Endodermal cell (in vitro differentiated cells): Measurements from ENCODE around the gene ITGAX. TPM values are rescaled to one million over a fixed set of nuclear protein-coding genes. Genes with fewer than 3 reads are reported as not detected.

Source experiments
- DNase-seq: peaks from one replicate; pipeline ENCODE4 v3.0.0-alpha.2; 2017
- H3K27ac ChIP-seq: 2 replicates; pipeline ENCODE4 v1.5.1; 2013; ENCODE audit warnings: mild to moderate bottlenecking, low read depth, low read length, moderate library complexity
- H3K27me3 ChIP-seq: 2 replicates; pipeline ENCODE4 v1.6.1; 2013; ENCODE audit warnings: mild to moderate bottlenecking, low read length, moderate library complexity; ENCODE audit not compliant: insufficient read depth, control insufficient read depth, poor library complexity, severe bottlenecking
- H3K36me3 ChIP-seq: 2 replicates; pipeline ENCODE4 v1.7.0; 2013; ENCODE audit warnings: mild to moderate bottlenecking, low read length, moderate library complexity; ENCODE audit not compliant: control insufficient read depth, insufficient read depth
- H3K4me1 ChIP-seq: one replicate; pipeline ENCODE4 v1.7.0; 2013; ENCODE audit warnings: low read length; ENCODE audit not compliant: control insufficient read depth, insufficient read depth
- H3K4me3 ChIP-seq: 2 replicates; pipeline ENCODE4 v1.5.1; 2013; ENCODE audit warnings: mild to moderate bottlenecking, low read length, moderate library complexity
- H3K9ac ChIP-seq: 2 replicates; pipeline ENCODE4 v1.6.1; 2013; ENCODE audit warnings: mild to moderate bottlenecking, low read length, moderate library complexity; ENCODE audit not compliant: poor library complexity, severe bottlenecking; ENCODE audit errors: extremely low read depth
- H3K9me3 ChIP-seq: 2 replicates; pipeline ENCODE4 v1.6.1; 2013; ENCODE audit warnings: mild to moderate bottlenecking, low read length, moderate library complexity; ENCODE audit not compliant: control insufficient read depth
- H3K27ac Mint-ChIP-seq: 2 replicates; pipeline ENCODE4 v1.8.0; 2020; ENCODE audit warnings: mixed read lengths
- H3K27me3 Mint-ChIP-seq: 2 replicates; pipeline ENCODE4 v1.8.0; 2021; ENCODE audit warnings: mild to moderate bottlenecking, mixed read lengths; ENCODE audit not compliant: insufficient read depth
- H3K36me3 Mint-ChIP-seq: 2 replicates; pipeline ENCODE4 v1.8.0; 2020; ENCODE audit warnings: low read depth, mixed read lengths
- H3K4me1 Mint-ChIP-seq: 2 replicates; pipeline ENCODE4 v1.8.0; 2020; ENCODE audit warnings: mixed read lengths
- H3K4me3 Mint-ChIP-seq: 2 replicates; pipeline ENCODE4 v1.8.0; 2020; ENCODE audit warnings: mild to moderate bottlenecking, moderate library complexity, mixed read lengths
- H3K9me3 Mint-ChIP-seq: 2 replicates; pipeline ENCODE4 v1.8.0; 2020; ENCODE audit warnings: mild to moderate bottlenecking, mixed read lengths
- WGBS, 2 experiments: methylation state at CpG; one replicate each; pipeline versions ENCODE4 v1.1.5 to v1.1.7; 2013; ENCODE audit warnings: missing lambda C conversion rate in 2 of 2, mixed read lengths in 1 of 2; ENCODE audit not compliant: insufficient coverage in 1 of 2, insufficient read length in 1 of 2; 5-methylcytosine and 5-hydroxymethylcytosine counted together
- total RNA-seq, 2 donors: library from RNA; stranded (reverse); fragmentation: NEBNext Ultra II Directional in 1 of 2; extraction: Animal tissue kit (Norgen Biotek cat#: 25700) in 1 of 2; gene quantifications; 2 replicates in 1 of 2; 3 replicates in 1 of 2; pipeline ENCODE4 v1.2.1, GENCODE V29; 2021
- TF ChIP-seq, protein P1 (sequence below): fragments of 200-600 bp; sonication (generic); conservative IDR thresholded peaks from 2 replicates; pipeline ENCODE4 v1.5.0; 2021; ENCODE audit warnings: antibody characterized with exemption, mild to moderate bottlenecking

The ITGAX gene
- total RNA-seq, 2 donors from 2014 or later: 0.22 TPM; not detected in 1

DNA sequence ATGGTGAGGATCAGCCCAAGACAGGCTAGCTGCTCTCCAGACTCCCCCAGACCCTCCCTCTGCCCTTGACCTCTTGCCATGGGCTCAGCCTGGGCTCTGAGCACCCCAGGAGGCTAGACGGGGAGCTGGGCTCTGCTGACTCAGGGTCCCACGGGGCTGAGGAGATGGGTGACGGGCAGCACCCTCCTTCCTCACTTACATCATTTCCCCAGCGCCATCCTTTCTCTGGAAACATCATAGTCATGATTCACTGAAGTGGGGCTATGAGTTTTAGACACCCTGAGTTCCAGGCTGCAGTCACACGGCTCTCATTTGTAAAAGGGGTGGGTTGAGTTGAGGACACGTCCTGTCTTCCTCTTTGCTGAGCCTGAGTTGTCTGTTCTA is 3.0 kb upstream of the ITGAX start:
- H3K27ac Mint-ChIP-seq: no peak overlapping the region
- H3K4me3 Mint-ChIP-seq: no peak overlapping the region
- Histone ChIP-seq H3K4me1 (no peaks in the 10 kb centered on the region), H3K9ac (no peak overlapping the region), H3K27ac (no peak overlapping the region), H3K9me3 (no peaks in the 10 kb centered on the region), H3K27me3 (peaks cover 4% of the 10 kb centered on the region), H3K4me3 (no peak overlapping the region), H3K36me3 (no peaks in the 10 kb centered on the region)
- TF ChIP-seq, protein P1, sequence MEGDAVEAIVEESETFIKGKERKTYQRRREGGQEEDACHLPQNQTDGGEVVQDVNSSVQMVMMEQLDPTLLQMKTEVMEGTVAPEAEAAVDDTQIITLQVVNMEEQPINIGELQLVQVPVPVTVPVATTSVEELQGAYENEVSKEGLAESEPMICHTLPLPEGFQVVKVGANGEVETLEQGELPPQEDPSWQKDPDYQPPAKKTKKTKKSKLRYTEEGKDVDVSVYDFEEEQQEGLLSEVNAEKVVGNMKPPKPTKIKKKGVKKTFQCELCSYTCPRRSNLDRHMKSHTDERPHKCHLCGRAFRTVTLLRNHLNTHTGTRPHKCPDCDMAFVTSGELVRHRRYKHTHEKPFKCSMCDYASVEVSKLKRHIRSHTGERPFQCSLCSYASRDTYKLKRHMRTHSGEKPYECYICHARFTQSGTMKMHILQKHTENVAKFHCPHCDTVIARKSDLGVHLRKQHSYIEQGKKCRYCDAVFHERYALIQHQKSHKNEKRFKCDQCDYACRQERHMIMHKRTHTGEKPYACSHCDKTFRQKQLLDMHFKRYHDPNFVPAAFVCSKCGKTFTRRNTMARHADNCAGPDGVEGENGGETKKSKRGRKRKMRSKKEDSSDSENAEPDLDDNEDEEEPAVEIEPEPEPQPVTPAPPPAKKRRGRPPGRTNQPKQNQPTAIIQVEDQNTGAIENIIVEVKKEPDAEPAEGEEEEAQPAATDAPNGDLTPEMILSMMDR: no peak
- H3K36me3 Mint-ChIP-seq: no peaks in the 10 kb centered on the region
- no peaks in the 10 kb centered on the region for H3K4me1 Mint-ChIP-seq
- peaks cover 15% of the 10 kb centered on the region for H3K27me3 Mint-ChIP-seq
- no peaks in the 10 kb centered on the region for H3K9me3 Mint-ChIP-seq
- WGBS, 2 experiments: 81 to 84% methylated on average over 2 to 6 of the region's 6 CpGs
- no peak for DNase-seq

DNA sequence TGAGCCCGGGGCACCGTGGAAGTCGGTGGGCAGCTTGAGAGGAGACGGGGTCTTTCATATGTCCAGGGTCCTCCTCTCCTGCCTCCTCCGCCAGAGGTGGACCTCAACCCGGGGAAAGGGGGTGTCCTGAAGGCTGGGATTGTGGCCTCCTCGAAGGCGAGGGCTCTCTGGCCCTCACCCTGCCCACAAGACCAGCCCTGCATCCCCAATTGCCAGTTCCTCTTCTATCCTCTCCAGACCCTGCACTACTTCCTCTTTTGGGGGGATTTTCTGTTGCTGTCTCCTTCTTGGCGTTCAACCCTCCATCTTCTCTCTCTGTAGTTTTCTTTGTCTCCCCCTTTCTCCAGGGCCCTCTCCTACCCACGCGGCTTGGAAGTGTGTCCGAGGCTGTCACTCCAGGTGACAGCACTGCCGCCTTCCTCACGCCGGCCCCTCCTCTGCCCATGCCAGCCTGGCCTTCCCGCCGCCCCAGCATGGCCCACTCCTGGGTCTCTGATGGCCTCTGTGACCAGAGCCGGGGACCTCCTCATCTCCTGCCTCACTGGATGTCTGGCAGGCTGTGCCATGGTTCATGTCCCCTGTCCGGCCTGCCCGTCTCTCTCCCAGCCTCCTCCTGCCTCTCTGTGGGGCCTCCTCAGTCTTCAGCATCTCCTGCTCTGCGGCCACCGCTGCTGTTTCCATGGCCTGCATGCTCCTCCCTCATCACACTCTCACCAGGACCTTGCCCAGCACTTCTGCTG is 2.4 kb upstream of the ITGAX start:
- Mint-ChIP-seq H3K27me3 (peaks cover 15% of the 10 kb centered on the region), H3K4me3 (no peak overlapping the region), H3K4me1 (no peaks in the 10 kb centered on the region), H3K27ac (no peak overlapping the region), H3K36me3 (no peaks in the 10 kb centered on the region), H3K9me3 (no peaks in the 10 kb centered on the region)
- Histone ChIP-seq H3K4me1 (no peaks in the 10 kb centered on the region), H3K9me3 (no peaks in the 10 kb centered on the region), H3K27ac (no peak overlapping the region), H3K9ac (no peak overlapping the region), H3K4me3 (no peak overlapping the region), H3K36me3 (no peaks in the 10 kb centered on the region), H3K27me3 (peaks cover 4% of the 10 kb centered on the region)
- TF ChIP-seq, protein P1: no peak
- DNase-seq: no peak
- WGBS, 2 experiments: 90% methylated on average over 17 to 22 of the region's 22 CpGs

DNA sequence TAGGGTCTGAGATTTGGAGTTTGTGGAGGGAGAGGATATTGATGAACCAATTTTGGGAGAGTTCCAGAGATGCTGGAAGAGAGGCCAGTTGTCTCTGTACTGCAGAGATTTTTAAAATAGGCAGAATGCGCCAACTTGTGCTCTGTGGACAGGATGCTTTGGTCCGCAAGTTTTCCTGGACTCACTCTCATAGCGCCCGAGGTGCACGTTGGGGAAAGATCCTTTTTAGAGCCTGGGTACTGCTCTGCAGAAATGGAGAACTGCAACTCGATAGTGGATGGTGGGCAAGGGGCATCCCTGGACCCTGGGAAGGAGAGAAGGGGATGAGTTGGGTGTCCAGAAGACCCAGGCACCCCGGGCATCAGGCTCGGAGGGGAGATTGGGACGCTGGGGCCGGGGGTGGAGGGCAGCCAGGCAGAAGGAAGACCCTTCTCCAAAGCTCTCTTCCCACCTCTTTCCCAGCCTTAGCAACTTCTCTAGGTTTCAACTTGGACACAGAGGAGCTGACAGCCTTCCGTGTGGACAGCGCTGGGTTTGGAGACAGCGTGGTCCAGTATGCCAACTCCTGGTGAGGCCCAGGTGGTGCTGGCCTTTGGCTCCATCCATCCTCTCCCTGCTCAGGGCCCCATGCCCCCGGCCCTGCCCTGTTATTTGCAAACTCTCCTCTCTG is 590 bp downstream of the ITGAX start:
- Histone ChIP-seq H3K27me3 (no peaks in the 10 kb centered on the region), H3K36me3 (no peaks in the 10 kb centered on the region), H3K9ac (no peak overlapping the region), H3K9me3 (no peaks in the 10 kb centered on the region), H3K27ac (no peak overlapping the region), H3K4me1 (no peaks in the 10 kb centered on the region), H3K4me3 (no peak overlapping the region)
- H3K4me1 Mint-ChIP-seq: no peaks in the 10 kb centered on the region
- TF ChIP-seq, protein P1: no peak
- no peak for DNase-seq
- peaks cover 10% of the 10 kb centered on the region for H3K27me3 Mint-ChIP-seq
- H3K36me3 Mint-ChIP-seq: no peaks in the 10 kb centered on the region
- H3K9me3 Mint-ChIP-seq: no peaks in the 10 kb centered on the region
- H3K4me3 Mint-ChIP-seq: no peak overlapping the region
- 93 to 95% methylated on average over 10 to 14 of the region's 14 CpGs for WGBS, 2 experiments
- H3K27ac Mint-ChIP-seq: no peak overlapping the region
